Mucosa of descending colon (tissue), 3 donors: ENCODE results near the gene FUT8. TPM values are rescaled to one million over a fixed set of nuclear protein-coding genes. Genes with fewer than 3 reads are reported as not detected.

ENCODE experiments used
- ATAC-seq: fragments of 200-7000 bp; cut with Tn5 transposase; one replicate; pipeline ENCODE4 v1.9.1; 2020; ENCODE audit warnings: mild to moderate bottlenecking, moderate library complexity
- DNase-seq, 3 donors: peaks; one replicate each; pipeline ENCODE4 v3.0.0-alpha.2; 2020
- H3K36me3 ChIP-seq: fragments of 200-600 bp; one replicate; pipeline ENCODE4 v1.8.0; 2021; ENCODE audit warnings: low read depth, mild to moderate bottlenecking
- H3K4me1 ChIP-seq: fragments of 200-600 bp; one replicate; pipeline ENCODE4 v1.8.0; 2021; ENCODE audit warnings: low read depth, mild to moderate bottlenecking
- H3K4me3 ChIP-seq: fragments of 200-600 bp; one replicate; pipeline ENCODE4 v1.8.0; 2021; ENCODE audit warnings: mild to moderate bottlenecking
- H3K9me3 ChIP-seq: fragments of 200-600 bp; one replicate; pipeline ENCODE4 v1.8.0; 2021; ENCODE audit warnings: mild to moderate bottlenecking
- intact Hi-C, 2 donors: fragments of 100-400 bp; cut with DNase I in 1 of 2; cut with micrococcal nuclease in 1 of 2; formaldehyde crosslinking; loops; one replicate each; pipeline versions ENCODE4 v1.11.0 to v1.11.1; 2022; cut with DNase I, micrococcal nuclease
- total RNA-seq, 3 donors: library from RNA; stranded (reverse); fragmentation: NEBNext Ultra II Directional in 2 of 3; extraction: Animal tissue kit (Norgen Biotek cat#: 25700) in 2 of 3; gene quantifications; one replicate each; pipeline versions ENCODE4 v1.2.1 to v1.2.4, GENCODE V29; 2021 to 2023
- TF ChIP-seq, protein P1 (sequence below): fragments of 200-600 bp; IDR thresholded peaks from one replicate; pipeline ENCODE4 v1.8.0; 2022; ENCODE audit warnings: antibody characterized with exemption, mild to moderate bottlenecking
- donor health status: DM: no; HTN: no; CAD: no; lungs with moderate emphysema.
- donor health status: DM: no; HTN: no; CAD: no.
- donor health status: DM: no; HTN: yes; CAD: no.

The FUT8 gene
- total RNA-seq, 3 donors from 2014 or later, result 24.7 to 38.1 (median 32.2) TPM

DNA sequence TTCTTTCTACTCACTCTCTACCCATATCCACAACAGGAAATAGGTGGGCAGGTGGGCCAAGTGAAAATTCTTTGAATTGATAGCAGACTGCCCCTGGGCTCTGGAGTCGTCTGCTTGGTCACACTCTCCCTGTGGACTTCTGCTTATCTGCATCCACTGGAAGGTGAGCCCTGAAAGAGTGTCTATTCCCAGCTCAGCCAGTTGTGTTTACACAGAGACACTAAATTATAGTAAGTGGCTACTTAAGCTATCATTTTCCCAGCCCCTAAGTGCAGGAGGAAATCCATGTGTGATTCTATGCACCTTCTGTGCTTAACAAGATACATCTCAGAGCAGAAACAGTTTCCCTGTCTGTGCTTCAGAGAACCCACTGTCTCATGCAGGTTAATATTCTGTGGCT lies 338.4 kb downstream of the FUT8 start:
- DNase-seq (no peak), ATAC-seq (peak; percentile 3)
- TF ChIP-seq, protein P1, sequence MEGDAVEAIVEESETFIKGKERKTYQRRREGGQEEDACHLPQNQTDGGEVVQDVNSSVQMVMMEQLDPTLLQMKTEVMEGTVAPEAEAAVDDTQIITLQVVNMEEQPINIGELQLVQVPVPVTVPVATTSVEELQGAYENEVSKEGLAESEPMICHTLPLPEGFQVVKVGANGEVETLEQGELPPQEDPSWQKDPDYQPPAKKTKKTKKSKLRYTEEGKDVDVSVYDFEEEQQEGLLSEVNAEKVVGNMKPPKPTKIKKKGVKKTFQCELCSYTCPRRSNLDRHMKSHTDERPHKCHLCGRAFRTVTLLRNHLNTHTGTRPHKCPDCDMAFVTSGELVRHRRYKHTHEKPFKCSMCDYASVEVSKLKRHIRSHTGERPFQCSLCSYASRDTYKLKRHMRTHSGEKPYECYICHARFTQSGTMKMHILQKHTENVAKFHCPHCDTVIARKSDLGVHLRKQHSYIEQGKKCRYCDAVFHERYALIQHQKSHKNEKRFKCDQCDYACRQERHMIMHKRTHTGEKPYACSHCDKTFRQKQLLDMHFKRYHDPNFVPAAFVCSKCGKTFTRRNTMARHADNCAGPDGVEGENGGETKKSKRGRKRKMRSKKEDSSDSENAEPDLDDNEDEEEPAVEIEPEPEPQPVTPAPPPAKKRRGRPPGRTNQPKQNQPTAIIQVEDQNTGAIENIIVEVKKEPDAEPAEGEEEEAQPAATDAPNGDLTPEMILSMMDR, result no peak
- Histone ChIP-seq H3K9me3 (no peaks in the 10 kb centered on the region), H3K4me3 (no peak overlapping the region), H3K4me1 (peaks cover 23% of the 10 kb centered on the region), H3K36me3 (no peaks in the 10 kb centered on the region)
- intact Hi-C loops, result no loop called here

DNA sequence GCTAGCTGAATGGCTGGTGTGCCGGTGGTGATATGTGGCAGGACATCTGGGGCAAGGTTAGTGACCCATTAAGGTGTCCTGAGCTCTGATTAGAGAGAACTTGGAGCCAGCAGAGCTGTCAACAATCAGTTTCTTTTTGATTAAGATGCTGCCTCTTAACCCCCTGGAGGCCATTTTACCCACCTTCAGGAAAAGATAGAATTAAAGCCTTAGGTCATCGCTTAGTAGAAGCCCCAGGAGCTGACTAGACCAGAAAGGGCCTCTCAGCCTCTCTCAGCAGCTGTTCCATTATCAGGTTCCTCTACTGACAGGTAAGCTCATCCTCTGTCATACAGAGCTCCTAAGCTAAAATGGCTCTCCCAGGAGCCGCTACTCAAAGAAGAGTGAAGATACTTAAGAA lies 339.0 kb downstream of the FUT8 start:
- H3K4me3 ChIP-seq, result no peak overlapping the region
- intact Hi-C loops, result no loop called here
- ATAC-seq (no peak), DNase-seq (no peak)
- H3K36me3 ChIP-seq, result no peaks in the 10 kb centered on the region
- no peaks in the 10 kb centered on the region for H3K9me3 ChIP-seq
- TF ChIP-seq, protein P1, result no peak
- H3K4me1 ChIP-seq, result peaks cover 23% of the 10 kb centered on the region

DNA sequence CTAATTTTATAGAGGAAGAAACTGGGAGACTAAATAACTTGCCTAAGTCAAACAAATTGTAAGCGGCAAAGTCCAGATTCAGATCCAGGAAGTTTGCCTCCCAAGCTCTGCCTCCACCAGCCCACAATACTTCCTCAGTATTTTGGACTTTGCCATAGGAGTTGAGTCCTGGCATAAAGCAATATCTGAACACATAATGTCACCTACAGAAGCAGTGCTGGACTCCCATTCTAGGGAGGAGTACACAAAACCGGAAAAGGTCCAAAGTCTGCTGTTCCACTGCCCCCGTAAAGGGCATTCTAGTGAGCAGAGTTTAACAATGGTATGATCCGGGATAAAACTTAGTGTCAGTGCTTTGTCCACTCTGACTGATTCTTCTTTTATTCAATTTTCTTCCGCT lies 340.5 kb downstream of the FUT8 start:
- Histone ChIP-seq H3K9me3 (no peaks in the 10 kb centered on the region), H3K4me3 (no peak overlapping the region), H3K4me1 (peaks cover 23% of the 10 kb centered on the region), H3K36me3 (no peaks in the 10 kb centered on the region)
- peak; percentile 97 for ATAC-seq
- intact Hi-C loops, result no loop called here
- peak in 2 of 3 donors; percentile 41 to 79 for DNase-seq
- TF ChIP-seq, protein P1, result no peak

DNA sequence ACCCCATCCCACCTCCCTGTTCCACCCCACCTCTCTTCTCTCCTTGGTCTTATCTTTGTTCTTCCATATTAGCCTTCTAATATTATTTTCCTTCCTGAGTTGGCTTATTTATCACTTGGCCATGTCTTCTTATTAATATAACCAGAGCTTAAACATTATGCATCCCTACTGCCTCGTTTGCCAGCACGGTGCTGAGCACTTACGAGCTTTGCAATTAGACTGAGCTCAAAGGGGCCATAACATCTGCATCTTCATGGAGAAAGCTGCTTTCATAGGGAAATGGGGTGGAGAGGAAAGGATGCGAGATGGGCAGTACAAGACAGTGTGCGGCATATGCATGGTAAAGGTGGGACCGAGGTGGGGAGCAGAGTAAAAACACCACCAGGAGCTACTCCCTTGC lies 342.8 kb downstream of the FUT8 start:
- intact Hi-C loops, result no loop called here
- H3K4me3 ChIP-seq, result no peak overlapping the region
- no peak for DNase-seq
- no peaks in the 10 kb centered on the region for H3K36me3 ChIP-seq
- TF ChIP-seq, protein P1, result no peak
- ATAC-seq, result no peak
- H3K4me1 ChIP-seq, result peaks cover 23% of the 10 kb centered on the region
- H3K9me3 ChIP-seq, result no peaks in the 10 kb centered on the region

DNA sequence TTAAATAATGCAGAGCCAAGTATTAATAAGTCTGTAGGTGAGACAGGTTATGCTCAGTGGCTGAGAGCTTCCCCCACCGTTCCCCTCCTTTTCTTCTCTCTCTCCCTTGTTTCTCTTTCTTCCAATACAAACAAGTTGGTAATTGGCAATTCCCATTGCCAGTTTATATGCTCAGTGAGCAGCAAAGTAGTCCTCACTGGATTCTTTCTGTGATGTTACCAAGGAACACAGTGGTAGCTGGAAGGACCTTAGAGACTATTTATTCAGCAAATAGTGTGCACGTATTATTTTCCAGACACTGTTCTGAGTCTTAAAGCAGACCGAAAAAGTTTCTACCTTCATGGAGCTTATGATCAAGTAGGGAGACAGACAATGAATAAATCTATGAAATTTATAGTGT lies 344.4 kb downstream of the FUT8 start:
- Histone ChIP-seq H3K4me3 (no peak overlapping the region), H3K9me3 (no peaks in the 10 kb centered on the region), H3K4me1 (peaks cover 10% of the 10 kb centered on the region), H3K36me3 (no peaks in the 10 kb centered on the region)
- ATAC-seq (no peak), DNase-seq (no peak)
- TF ChIP-seq, protein P1, result no peak
- intact Hi-C loops, result no loop called here

DNA sequence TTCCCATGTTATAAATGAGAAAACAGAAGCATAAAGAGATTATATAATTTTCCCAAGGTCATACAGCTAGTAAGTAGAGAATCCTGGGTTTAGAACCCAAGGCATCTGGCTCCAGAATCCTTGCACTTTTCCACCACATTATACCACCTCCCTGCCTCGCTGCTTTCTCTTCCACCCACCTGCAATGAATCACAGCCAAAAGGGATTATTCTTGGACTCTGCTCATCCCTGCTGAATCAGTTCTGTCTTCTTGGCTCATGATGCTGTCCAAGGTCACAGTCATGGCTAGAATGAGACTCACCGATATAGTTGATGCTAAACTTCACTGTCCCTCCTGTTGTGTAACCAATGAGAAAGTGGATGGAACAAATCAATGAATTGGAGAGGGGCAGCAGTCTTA lies 356.6 kb downstream of the FUT8 start:
- DNase-seq, result no peak
- H3K4me1 ChIP-seq, result peaks cover 16% of the 10 kb centered on the region
- intact Hi-C loops, result no loop called here
- TF ChIP-seq, protein P1, result no peak
- H3K9me3 ChIP-seq, result no peaks in the 10 kb centered on the region
- no peak overlapping the region for H3K4me3 ChIP-seq
- H3K36me3 ChIP-seq, result no peaks in the 10 kb centered on the region
- ATAC-seq, result no peak
